Measurements from ENCODE around the gene FBXO46. TPM values are rescaled to one million over a fixed set of nuclear protein-coding genes. Genes with fewer than 3 reads are reported as not detected.
A peak's percentile ranks its signal among the peaks of the same experiment; 100 is the strongest.
"Not testable (repeated sequence)": the region's sequence is repeated elsewhere in the genome, so short reads cannot be mapped to it uniquely, and the experiment has no call there.

Gene FBXO46
- total and polyA plus RNA-seq, 8 donors, result 12.6 to 19.2 (median 16.9) TPM

DNA sequence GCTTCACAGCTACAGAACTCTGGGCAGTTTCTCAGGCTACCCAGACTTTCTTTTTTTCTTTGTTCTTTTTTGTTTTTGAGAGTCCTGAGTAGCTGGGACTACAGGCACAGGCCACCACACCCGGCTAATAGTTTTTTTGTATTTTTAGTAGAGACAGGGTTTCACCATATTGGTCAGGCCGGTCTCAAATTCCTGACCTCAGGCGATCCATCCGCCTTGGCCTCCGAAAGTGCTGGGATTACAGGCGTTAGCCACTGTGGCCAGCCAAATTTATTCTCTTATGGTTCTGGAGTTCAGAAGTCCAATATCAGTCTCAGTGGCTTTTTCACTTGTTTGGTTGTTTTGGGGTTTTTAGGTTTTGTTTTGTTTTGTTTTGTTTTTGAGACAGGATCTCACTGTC lies 14.9 kb upstream of the FBXO46 start:
- Histone ChIP-seq H3K27me3 (peaks cover 0 to 36% of the 10 kb centered on the region in 2 donors), H3K36me3 (no peaks in the 10 kb centered on the region), H3K4me3 (no peak overlapping the region), H3K9me3 (no peaks in the 10 kb centered on the region), H3K4me1 (no peaks in the 10 kb centered on the region), H3K27ac (no peak overlapping the region)
- ATAC-seq (no peak), DNase-seq (no peak)
- intact Hi-C loops (cut with DNase I), result no loop called here
- TF ChIP-seq, protein P1, sequence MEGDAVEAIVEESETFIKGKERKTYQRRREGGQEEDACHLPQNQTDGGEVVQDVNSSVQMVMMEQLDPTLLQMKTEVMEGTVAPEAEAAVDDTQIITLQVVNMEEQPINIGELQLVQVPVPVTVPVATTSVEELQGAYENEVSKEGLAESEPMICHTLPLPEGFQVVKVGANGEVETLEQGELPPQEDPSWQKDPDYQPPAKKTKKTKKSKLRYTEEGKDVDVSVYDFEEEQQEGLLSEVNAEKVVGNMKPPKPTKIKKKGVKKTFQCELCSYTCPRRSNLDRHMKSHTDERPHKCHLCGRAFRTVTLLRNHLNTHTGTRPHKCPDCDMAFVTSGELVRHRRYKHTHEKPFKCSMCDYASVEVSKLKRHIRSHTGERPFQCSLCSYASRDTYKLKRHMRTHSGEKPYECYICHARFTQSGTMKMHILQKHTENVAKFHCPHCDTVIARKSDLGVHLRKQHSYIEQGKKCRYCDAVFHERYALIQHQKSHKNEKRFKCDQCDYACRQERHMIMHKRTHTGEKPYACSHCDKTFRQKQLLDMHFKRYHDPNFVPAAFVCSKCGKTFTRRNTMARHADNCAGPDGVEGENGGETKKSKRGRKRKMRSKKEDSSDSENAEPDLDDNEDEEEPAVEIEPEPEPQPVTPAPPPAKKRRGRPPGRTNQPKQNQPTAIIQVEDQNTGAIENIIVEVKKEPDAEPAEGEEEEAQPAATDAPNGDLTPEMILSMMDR (IDR thresholded peaks at IDR 0.05), result no peak

DNA sequence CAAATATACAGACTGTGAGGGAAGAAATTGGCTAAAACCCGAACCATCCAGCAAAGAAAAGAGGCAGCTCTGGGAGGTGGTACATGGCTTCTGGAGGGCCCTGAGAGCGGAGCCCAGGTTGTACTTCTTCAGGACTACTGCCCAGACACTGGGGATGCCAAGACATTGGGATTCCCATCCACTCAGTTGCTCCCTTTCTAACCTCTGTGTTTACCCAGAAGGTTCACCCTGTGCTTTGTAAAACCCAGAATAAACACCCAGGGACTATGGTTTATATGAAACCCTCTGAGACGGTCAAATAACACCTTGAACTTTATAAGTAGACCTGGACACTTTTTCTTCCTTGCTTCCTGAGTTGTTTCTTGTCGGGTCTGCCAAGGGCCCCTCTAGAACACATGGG lies 12.3 kb upstream of the FBXO46 start:
- TF ChIP-seq, protein P1 (IDR thresholded peaks at IDR 0.05), result no peak
- ATAC-seq, result no peak
- no peaks in the 10 kb centered on the region for H3K4me1 ChIP-seq
- peaks cover 0 to 36% of the 10 kb centered on the region in 2 donors for H3K27me3 ChIP-seq
- no peaks in the 10 kb centered on the region for H3K9me3 ChIP-seq
- H3K36me3 ChIP-seq, result no peaks in the 10 kb centered on the region
- no peak for DNase-seq
- no peak overlapping the region for H3K27ac ChIP-seq
- no peak overlapping the region for H3K4me3 ChIP-seq
- intact Hi-C loops (cut with DNase I), result no loop called here

DNA sequence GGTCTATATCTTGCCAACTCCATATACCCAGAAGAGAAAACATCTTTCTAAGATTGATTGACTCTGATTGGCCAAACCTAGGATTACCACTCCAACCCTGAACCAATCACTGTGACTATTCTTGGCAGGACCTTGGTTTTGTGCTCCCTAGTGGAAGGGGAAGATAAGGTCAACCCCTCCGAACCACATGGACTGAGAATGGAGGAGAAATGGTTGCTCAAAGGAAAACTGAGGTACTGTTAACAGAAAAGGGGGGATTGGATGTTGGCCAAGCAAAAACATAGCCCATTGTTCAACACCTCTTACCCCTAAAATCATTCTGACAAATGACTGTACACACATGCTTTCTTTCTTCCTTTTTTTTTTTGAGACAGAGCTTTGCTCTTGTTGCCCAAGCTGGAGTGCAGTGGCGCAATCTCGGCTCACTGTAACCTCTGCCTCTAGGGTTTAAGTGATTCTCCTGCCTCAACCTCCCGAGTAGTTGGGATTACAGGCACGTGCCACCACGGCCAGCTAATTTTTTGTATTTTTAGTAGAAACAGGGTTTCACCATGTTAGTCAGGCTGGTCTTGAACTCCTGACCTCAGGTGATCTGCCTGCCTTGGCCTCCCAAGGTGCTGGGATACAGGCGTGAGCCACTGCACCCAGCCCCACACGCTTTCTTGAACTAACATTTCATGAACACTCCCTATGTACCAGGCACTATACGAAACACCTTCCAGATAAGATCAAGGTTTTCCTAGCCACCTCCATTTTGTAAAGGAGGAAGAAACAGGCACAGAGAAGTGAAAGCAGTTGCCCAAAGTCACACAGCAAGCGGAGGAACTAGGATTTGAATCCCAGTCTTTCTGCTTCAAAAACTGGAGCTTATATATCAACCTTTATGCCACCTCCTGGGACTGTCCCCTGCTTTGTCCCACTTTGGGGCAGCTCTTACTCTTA lies 9.1 kb upstream of the FBXO46 start:
- no peak overlapping the region for H3K4me3 ChIP-seq
- no peaks in the 10 kb centered on the region for H3K9me3 ChIP-seq
- no peak for DNase-seq
- H3K36me3 ChIP-seq, result no peaks in the 10 kb centered on the region
- ATAC-seq, result no peak
- TF ChIP-seq, protein P1 (IDR thresholded peaks at IDR 0.05), result no peak
- H3K27me3 ChIP-seq, result peaks cover 0 to 26% of the 10 kb centered on the region in 2 donors
- intact Hi-C loops (cut with DNase I), result no loop called here
- no peaks in the 10 kb centered on the region for H3K4me1 ChIP-seq
- H3K27ac ChIP-seq, result no peak overlapping the region

DNA sequence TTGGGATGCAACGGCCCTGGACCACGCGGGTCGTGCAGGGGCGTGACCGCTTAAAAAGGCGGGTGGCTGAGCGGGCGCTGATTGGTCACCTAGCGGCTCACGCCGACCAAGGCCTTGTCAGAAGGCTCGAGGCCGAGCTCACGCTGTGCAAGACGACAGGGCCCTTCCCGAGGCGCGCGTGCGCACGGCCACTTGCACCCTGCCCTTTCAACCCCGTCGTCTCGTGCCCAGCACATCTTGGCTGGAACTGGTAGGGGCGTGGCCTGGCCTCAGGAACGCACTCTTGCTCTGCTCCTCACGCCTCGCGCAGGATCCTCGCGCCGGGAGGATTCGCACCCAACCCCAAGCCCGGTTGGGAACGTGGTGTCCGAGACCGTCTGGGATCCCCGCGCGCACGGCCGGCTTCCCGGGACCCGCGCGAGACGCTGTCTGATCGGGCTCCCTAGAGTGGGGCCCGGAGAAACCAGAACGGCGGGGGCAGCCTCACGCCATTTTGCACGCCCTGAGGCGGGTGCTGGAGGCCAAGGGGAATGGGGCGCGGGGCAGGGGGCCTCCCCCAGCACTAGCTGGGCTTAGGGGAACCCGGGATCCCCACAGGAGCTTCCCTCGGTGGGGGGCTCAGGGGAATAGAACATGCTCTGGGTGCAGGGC lies 2.6 kb upstream of the FBXO46 start, which contains the start of gene MEIOSIN:
TSS of gene MEIOSIN (plus strand) at position 280 of the 651 bp plus-strand sequence. CDS start 1,938 bp downstream, outside the sequence.
- Histone ChIP-seq H3K4me3 (no peak within 1 kb of the TSS), H3K27ac (no peak within 1 kb of the TSS), H3K36me3 (no peaks in the 10 kb centered on the region), H3K4me1 (peaks cover 0 to 24% of the 10 kb centered on the region in 2 donors), H3K27me3 (no peaks in the 10 kb centered on the region), H3K9me3 (no peaks in the 10 kb centered on the region)
- no peak for ATAC-seq
- DNase-seq, result peak in 1 of 4 donors; percentile 78
- intact Hi-C loops (cut with DNase I), result no loop called here
- TF ChIP-seq, protein P1 (IDR thresholded peaks at IDR 0.05), result no peak

DNA sequence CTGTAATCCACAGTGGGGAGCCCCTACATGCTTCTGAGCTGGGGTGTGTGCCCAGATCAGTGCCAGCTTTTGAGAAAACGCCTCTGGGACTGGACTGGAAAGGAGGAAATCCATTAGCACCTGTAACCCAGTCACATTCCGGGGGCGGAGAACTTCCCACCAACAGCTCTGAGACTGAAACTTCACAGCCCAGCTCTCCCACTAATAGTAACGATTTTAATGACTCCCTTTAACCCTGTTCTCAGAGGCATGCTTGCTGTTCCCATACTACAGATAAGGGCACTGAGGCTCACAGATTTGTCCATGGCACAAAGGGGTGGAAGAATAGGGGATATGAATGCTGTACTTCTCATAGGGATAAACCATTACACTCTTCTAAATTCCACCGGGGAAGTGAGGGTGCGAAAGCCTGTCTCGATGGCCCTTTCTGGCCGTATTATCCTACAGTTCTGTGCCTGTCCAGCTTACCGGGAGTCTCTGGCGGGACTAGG lies 851 bp downstream of the FBXO46 start:
- TF ChIP-seq, protein P1 (IDR thresholded peaks at IDR 0.05), result no peak
- Histone ChIP-seq H3K4me3 (peak overlapping the region; percentile 75 to 78), H3K4me1 (peaks cover 0 to 34% of the 10 kb centered on the region in 2 donors), H3K27me3 (no peaks in the 10 kb centered on the region), H3K9me3 (no peaks in the 10 kb centered on the region), H3K27ac (peak overlapping the region in 1 of 2 donors; percentile 45), H3K36me3 (no peaks in the 10 kb centered on the region)
- ATAC-seq (peak; percentile 8), DNase-seq (no peak)
- intact Hi-C loops (cut with DNase I), result no loop called here

DNA sequence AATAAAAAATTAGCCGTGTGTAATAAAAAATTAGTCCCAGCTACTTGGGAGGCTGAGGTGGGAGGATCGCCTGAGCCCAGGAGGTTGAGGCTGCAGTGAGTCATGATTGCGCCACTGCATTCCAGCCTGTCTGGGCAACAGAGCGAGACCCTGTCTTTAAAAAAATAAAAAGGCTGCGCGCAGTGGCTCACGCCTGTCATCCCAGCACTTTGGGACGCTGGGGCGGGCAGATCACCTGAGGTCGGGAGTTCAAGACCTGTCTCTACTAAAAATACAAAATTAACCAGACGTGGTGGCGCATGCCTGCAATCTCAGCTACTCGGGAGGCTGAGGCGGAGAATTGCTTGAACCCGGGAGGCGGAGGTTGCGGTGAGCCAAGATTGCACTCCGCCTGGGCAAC lies 2.0 kb downstream of the FBXO46 start:
- H3K27me3 ChIP-seq; H3K9me3 ChIP-seq; intact Hi-C loops (cut with DNase I); H3K36me3 ChIP-seq; H3K27ac ChIP-seq; DNase-seq; H3K4me3 ChIP-seq; ATAC-seq: not testable (repeated sequence)
- peaks cover 0 to 34% of the 10 kb centered on the region in 2 donors for H3K4me1 ChIP-seq

DNA sequence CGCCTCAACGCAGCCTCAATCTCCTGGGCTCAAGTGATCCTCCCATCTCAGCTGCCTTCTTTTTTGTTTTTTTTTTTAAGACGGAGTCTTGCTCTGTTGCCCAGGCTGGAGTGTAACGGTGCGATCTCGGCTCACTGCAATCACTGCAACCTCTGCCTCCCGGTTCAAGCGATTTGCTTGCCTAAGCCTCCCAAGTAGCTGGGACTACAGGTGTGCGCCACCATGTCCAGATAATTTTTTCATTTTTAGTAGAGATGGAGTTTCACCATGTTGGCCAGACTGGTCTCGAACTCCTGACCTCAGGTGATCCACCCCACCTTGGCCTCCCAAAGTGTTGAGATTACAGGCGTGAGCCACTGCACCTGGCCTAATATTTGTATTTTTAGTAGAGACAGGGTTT lies 10.6 kb downstream of the FBXO46 start:
- H3K27me3 ChIP-seq; intact Hi-C loops (cut with DNase I); ATAC-seq; H3K9me3 ChIP-seq; DNase-seq; H3K4me3 ChIP-seq; H3K27ac ChIP-seq: not testable (repeated sequence)
- H3K36me3 ChIP-seq, result peaks cover 0 to 24% of the 10 kb centered on the region in 2 donors
- peaks cover 6 to 42% of the 10 kb centered on the region in 2 donors for H3K4me1 ChIP-seq

Measured in left lung (tissue), 10 donors.